HEK293 (cell line): Measurements from ENCODE around the gene RMND5B.

ENCODE experiments used
- ELK4 ChIP-seq: IDR thresholded peaks from 2 replicates; pipeline ENCODE4 v1.6.1; 2011; ENCODE audit warnings: mild to moderate bottlenecking, low read depth, low read length, borderline replicate concordance
- GLIS2 ChIP-seq: fragments of 450-650 bp; formaldehyde crosslinking; IDR thresholded peaks from 2 replicates; pipeline ENCODE4 v1.5.1; 2016; ENCODE audit warnings: missing biosample characterization, missing genetic modification characterization
- PRDM10 ChIP-seq: fragments of 450-650 bp; formaldehyde crosslinking; IDR thresholded peaks from 2 replicates; pipeline ENCODE4 v1.5.1; 2016; ENCODE audit warnings: missing biosample characterization, missing genetic modification characterization
- REPIN1 ChIP-seq: fragments of 450-650 bp; formaldehyde crosslinking; IDR thresholded peaks from 2 replicates; pipeline ENCODE4 v1.5.1; 2017; ENCODE audit warnings: missing biosample characterization, missing genetic modification characterization, low read depth
- SP2 ChIP-seq: fragments of 450-650 bp; formaldehyde crosslinking; IDR thresholded peaks from 2 replicates; pipeline ENCODE4 v1.5.1; 2016; ENCODE audit warnings: missing biosample characterization, missing genetic modification characterization
- ZBTB10 ChIP-seq: fragments of 450-650 bp; formaldehyde crosslinking; IDR thresholded peaks from 2 replicates; pipeline ENCODE4 v1.5.1; 2016; ENCODE audit warnings: missing biosample characterization, missing genetic modification characterization
- ZBTB20 ChIP-seq: fragments of 450-650 bp; formaldehyde crosslinking; IDR thresholded peaks from 2 replicates; pipeline ENCODE4 v1.5.1; 2016; ENCODE audit warnings: missing biosample characterization, missing genetic modification characterization
- ZBTB44 ChIP-seq: fragments of 450-650 bp; IDR thresholded peaks from 2 replicates; pipeline ENCODE4 v1.5.1; 2018; ENCODE audit warnings: missing biosample characterization, mild to moderate bottlenecking, missing genetic modification characterization
- ZBTB49 ChIP-seq: fragments of 450-650 bp; formaldehyde crosslinking; IDR thresholded peaks from 2 replicates; pipeline ENCODE4 v1.5.1; 2016; ENCODE audit warnings: missing biosample characterization, missing genetic modification characterization, low read depth
- ZFP3 ChIP-seq: fragments of 450-650 bp; formaldehyde crosslinking; IDR thresholded peaks from 2 replicates; pipeline ENCODE4 v1.5.1; 2016; ENCODE audit warnings: low read depth, missing biosample characterization, missing genetic modification characterization
- ZFP37 ChIP-seq: fragments of 450-650 bp; formaldehyde crosslinking; IDR thresholded peaks from 2 replicates; pipeline ENCODE4 v1.5.1; 2016; ENCODE audit warnings: missing biosample characterization, missing genetic modification characterization
- ZNF148 ChIP-seq: fragments of 450-650 bp; formaldehyde crosslinking; IDR thresholded peaks from 2 replicates; pipeline ENCODE4 v1.5.0; 2017; ENCODE audit warnings: missing biosample characterization, missing genetic modification characterization, borderline replicate concordance
- ZNF324 ChIP-seq: fragments of 450-650 bp; formaldehyde crosslinking; IDR thresholded peaks from 2 replicates; pipeline ENCODE4 v1.5.1; 2016; ENCODE audit warnings: missing biosample characterization, missing genetic modification characterization
- ZNF394 ChIP-seq: fragments of 450-650 bp; formaldehyde crosslinking; IDR thresholded peaks from 2 replicates; pipeline ENCODE4 v1.5.1; 2016; ENCODE audit warnings: missing biosample characterization, missing genetic modification characterization, mild to moderate bottlenecking, moderate library complexity, borderline replicate concordance
- ZNF416 ChIP-seq: fragments of 450-650 bp; formaldehyde crosslinking; IDR thresholded peaks from 2 replicates; pipeline ENCODE4 v1.5.1; 2016; ENCODE audit warnings: missing biosample characterization, missing genetic modification characterization
- ZNF426 ChIP-seq: fragments of 450-650 bp; formaldehyde crosslinking; IDR thresholded peaks from 2 replicates; pipeline ENCODE4 v1.5.1; 2017; ENCODE audit warnings: missing biosample characterization, missing genetic modification characterization, mild to moderate bottlenecking, inconsistent platforms, moderate library complexity
- ZNF48 ChIP-seq: fragments of 450-650 bp; formaldehyde crosslinking; IDR thresholded peaks from 2 replicates; pipeline ENCODE4 v1.5.1; 2016; ENCODE audit warnings: missing biosample characterization, missing genetic modification characterization
- ZNF488 ChIP-seq: fragments of 450-650 bp; formaldehyde crosslinking; IDR thresholded peaks from 2 replicates; pipeline ENCODE4 v1.5.1; 2016; ENCODE audit warnings: missing biosample characterization, missing genetic modification characterization
- ZNF548 ChIP-seq: fragments of 450-650 bp; formaldehyde crosslinking; IDR thresholded peaks from 2 replicates; pipeline ENCODE4 v1.5.1; 2016; ENCODE audit warnings: missing biosample characterization, missing genetic modification characterization
- ZSCAN30 ChIP-seq: fragments of 450-650 bp; IDR thresholded peaks from 2 replicates; pipeline ENCODE4 v1.5.1; 2018; ENCODE audit warnings: missing biosample characterization, mild to moderate bottlenecking, missing genetic modification characterization, moderate library complexity

The RMND5B gene

GRCh38 chr5:178130576-178131445 is at the start of gene RMND5B (continued):
- TF ChIP-seq ZNF416 (tag by site-specific recombination), result no peak
- TF ChIP-seq REPIN1 (tag by site-specific recombination), result no peak
- peak; percentile 82 for TF ChIP-seq SP2 (tag by site-specific recombination)
- TF ChIP-seq ZNF324, result peak; percentile 59; the same call in 1 of the 2 replicates
- no peak for TF ChIP-seq ZNF488 (tag by site-specific recombination)
- peak; percentile 23; the same call in 1 of the 2 replicates for TF ChIP-seq ELK4
- peak; percentile 59; the same call in 1 of the 2 replicates for TF ChIP-seq ZFP3 (tag by site-specific recombination)
- TF ChIP-seq PRDM10, result peak; percentile 97
- TF ChIP-seq ZNF548 (tag by site-specific recombination), result no peak
- no peak for TF ChIP-seq ZBTB49 (tag by site-specific recombination)
- peak; percentile 95 for TF ChIP-seq ZSCAN30 (tag by site-specific recombination)
- no peak for TF ChIP-seq ZNF48
- peak; percentile 93 for TF ChIP-seq GLIS2 (tag by site-specific recombination)
- TF ChIP-seq ZNF148 (tag by site-specific recombination), result no peak
- peak; percentile 69; the same call in 1 of the 2 replicates for TF ChIP-seq ZBTB10 (tag by site-specific recombination)
- TF ChIP-seq ZBTB20 (tag by site-specific recombination), result peak; percentile 81
- TF ChIP-seq ZNF426 (tag by site-specific recombination), result no peak
- peak; percentile 38; the same call in 1 of the 2 replicates for TF ChIP-seq ZNF394 (tag by site-specific recombination)
- peak; percentile 56; the same call in 1 of the 2 replicates for TF ChIP-seq ZBTB44
- 0 out of 2 replicates have a peak, but pooled peaks have one; percentile 62 for TF ChIP-seq ZFP37
